GM12891 (cell line): ENCODE data around the gene SGSM1.

Source experiments
- POLR2A ChIP-seq: IDR thresholded peaks from 2 replicates; pipeline ENCODE4 v1.6.1; 2011; ENCODE audit warnings: low read depth, low read length, control low read depth
- POLR2AphosphoS5 ChIP-seq: IDR thresholded peaks from 2 replicates; pipeline ENCODE4 v1.6.1; 2011; ENCODE audit warnings: low read depth, low read length, control low read depth

- TF ChIP-seq POLR2AphosphoS5 (no peak), POLR2A (no peak)
These were observed 621 bp downstream of the SGSM1 start for GRCh38 chr22:24806663-24807001.
